NCI-H1417 (cell line): ENCODE measurements around the gene UBL4B.

Source experiments
- DNase-seq, 3 experiments: peaks; one replicate each; lab custom pipeline; 2025; lab: John Stamatoyannopoulos, UW

UBL4B gene

DNA sequence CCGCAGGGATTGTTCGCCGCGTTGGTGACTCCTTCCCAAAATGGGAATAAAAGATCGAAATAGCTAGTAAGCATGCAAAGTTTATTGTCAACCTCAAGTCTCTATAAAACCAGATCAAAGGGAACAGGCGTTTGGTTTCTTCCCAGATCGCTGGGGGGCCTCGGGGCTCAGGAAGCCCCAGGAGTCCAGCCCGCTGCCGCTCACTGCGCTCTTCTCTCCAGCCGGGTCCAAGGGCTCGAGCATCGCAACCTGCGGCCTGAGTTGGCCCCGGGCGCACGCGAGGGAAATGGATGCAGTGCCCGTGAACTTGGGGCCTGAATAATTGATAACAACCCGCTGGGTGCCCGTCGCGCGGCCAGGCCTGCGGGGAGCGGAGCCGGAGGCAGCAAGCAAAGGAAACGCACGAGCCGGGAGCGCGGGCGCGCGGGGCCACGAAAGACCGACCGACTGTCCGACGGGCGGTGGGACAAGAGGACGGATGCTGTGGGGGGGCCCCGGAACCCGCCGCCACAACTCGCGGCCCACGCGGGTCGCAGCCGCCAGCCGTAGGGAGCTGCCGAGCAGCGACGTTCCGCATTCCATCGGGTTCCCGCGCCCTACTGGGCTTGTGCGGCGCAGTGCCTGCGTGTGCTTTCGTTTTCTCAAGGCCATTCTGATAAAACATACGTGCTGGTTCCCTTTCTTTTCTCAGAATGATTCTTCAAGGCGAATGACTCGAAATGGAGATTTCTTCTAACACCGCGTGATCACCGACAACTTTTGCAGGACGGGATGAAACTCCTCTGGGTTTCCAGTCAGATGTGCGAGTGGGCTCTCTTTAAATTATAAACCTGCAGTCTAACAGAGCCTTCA is 27.8 kb upstream of the UBL4B start:
- DNase-seq = no peak

DNA sequence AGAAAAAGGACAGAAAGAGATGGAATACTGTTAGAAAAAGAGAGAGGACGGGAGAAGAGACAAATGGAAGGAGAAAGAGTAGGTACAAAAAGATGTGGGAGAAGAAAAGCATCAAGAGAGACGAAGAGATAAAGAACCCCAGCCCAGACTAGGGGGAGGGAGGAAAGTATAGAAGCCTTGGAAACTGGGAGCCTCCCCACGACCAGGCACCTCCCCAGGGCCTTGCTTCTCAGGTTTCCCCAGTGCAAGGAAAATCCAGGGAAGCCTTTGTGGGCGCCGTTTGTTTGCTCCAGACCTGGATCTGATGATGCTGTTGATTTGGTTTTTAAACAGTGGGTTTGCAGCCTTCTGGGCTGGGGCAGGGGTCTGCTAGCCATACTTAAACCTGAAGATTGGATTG is 26.6 kb upstream of the UBL4B start:
- DNase-seq = no peak

DNA sequence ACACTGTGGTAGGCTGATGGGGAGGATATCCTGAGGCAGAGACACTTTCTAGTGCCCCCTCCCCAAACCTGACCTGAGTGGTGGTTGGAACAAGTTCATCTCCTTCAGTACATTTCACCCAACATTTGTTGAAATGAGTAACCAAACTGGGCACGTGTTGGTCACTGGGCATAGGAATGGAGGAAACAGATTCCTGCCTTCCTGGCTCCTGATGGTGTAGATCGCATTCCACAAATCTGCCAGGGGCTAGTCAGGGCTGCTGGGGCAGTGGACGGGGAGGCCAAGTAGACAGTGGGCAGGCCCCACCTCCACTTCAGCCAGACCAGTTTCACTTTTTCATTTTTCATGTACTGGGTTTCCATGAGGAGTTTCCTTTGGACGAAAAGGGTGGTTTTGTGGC is 25.3 kb upstream of the UBL4B start:
- no peak for DNase-seq

DNA sequence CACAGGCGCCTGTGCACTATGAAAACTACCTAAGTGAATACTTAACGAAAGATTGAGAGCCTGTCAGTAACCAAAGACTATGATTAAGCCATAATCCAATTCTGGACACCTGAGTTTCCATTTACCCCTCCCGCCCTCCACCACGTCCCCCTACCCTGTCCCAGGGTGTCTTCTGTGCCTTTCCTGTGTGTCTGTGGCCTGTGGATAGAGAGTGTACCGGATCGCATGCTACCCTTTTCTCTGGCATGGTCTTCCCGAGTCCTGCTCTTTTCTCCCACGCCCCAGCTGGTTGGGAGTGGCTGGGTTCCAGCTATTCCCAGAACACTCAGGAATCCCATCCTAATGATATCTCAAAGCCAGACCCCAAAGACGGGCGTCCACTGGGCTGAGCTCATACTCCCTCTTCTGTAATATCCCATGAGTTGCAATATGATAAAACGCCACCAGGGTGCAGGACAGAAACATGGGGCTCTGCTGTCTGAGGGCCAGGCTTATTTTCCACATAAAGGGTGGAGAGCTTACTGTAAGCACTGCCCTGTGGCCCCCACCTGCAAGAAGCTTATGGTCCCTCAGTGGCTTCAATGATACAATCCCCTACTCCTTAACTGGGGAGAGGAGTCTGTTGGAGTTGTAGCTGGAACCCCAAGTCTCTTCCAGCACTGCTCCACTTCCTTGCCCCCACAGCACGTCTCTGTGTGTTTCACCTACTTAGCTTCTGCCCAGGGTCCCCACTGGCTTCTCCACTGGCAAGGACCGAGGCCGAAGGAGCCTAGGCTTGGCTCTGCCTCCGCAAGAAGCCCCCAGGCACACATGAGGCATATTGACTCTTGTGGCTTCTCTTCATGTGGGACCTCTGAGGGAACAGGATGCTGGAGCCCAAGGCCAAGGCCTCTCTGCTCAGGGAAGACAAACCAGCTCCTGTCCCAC is 24.2 kb upstream of the UBL4B start:
- DNase-seq = peak; percentile 53 to 78 (median 56)

DNA sequence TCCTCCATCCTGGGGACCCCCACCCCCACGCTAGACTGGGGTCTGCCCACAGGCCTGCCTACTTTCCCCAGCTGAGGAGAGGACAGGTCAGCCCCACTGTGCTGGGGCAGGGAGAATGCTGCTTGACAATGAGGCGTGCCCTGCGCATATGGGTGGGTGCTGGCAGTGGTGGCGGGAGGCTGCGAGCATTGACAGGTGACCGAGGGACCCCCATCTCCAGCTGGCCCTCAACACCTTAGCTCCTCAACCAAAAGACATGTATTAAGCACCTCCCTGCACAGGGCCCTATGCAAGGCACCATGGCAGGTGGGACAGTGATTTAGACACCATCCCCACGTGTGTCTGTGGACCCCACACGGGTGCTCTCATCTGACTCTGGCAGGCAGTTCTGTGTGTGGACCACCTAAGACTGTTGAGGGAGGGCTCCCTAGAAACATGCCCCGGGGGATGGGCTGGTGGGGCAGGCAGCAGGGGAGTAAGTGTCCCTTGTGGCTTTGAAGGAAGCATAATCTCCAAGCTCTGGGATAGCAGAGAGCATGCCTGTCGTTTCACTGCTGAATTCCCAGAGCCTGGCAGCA is 23.4 kb upstream of the UBL4B start:
- no peak for DNase-seq

DNA sequence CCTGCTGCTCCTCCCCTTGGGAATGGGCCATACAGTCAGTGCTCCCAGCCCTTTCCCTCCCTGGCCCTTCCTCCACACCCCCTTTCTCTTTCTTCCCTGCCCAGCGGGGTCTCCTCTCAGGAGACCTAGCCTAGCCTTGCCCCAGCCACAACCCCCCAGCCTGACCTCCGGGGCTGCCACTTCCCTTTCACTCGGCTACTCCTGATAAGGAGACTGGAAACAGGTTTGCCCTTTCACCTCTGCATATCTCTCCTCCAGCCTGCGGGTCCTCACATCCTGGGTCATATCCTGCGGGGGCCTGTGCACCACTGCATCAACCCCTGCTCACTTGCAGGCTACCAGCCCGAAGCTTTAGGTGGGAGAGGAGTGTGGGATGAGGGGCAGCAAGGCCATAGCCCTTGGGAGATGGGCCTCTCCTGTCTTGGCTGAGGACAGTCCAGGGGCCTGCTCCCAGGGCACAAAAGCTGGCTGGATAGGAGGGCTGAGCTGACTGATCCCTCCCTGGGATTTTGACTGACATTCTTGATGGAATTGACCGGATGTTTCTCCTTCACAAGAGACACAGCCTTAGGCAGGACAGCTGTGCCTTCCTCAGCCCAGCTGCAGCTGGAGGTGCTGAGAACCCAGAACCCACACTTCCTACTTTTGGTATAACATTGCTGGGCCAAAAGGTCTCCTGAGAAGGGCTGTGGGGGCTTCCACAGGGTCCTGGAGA is 22.5 kb upstream of the UBL4B start:
- no peak for DNase-seq

DNA sequence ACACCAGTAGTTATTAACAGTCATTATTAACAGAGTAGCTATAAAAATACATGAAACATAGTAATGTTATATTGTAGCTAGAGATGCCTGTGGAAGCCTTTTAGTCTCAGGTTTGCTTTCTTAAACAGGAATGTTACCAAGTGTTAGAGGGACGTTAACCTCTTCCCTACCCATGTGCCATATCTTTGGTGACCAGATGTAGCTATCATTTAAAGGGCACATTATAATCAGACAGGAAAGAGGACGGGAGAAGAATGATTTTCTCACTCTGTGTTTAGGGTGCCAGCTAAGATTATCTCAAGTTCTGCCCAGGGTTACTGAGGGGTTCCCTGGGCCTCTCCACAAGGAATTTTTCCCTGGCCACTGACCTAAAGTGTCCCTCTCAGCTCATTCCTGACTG is 20.9 kb upstream of the UBL4B start:
- DNase-seq = no peak

DNA sequence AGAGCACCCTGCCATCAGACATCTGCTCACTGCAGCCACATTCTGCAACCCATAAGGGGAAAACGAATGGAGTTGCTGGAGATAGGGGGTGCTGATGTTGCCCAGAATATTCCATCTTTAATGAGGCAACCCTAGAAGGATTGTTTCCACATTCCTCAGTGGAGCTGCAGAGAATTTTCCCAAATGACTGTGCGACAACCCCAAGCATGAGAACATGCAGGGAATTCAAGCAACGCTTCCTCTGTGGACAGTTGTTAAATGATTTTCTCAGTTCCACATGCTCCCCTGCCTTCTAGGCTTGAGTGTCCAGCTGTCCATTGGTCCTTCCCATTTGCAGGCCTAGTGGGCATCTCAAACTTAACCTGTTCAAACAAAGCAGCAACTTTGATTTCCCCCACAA is 20.5 kb upstream of the UBL4B start:
- DNase-seq = no peak

DNA sequence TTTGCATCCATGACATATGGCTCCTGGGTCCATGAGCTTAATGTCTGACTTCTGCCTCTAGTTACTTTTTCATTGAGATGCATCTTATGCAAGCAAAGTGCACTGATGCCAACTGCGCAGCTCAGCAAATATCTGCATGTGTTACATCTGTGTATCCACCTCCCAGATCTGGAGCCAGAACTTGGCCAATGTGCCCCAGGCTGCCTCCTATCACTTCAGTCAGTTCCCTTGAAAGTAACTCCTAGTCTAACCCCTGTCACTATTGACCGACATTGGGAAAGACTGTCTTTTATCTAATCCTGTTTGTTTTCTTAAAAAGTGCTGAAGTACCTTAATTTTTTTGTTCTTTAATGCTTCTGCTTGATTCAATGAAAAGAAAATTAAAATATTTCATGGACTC is 19.3 kb upstream of the UBL4B start:
- DNase-seq = no peak

DNA sequence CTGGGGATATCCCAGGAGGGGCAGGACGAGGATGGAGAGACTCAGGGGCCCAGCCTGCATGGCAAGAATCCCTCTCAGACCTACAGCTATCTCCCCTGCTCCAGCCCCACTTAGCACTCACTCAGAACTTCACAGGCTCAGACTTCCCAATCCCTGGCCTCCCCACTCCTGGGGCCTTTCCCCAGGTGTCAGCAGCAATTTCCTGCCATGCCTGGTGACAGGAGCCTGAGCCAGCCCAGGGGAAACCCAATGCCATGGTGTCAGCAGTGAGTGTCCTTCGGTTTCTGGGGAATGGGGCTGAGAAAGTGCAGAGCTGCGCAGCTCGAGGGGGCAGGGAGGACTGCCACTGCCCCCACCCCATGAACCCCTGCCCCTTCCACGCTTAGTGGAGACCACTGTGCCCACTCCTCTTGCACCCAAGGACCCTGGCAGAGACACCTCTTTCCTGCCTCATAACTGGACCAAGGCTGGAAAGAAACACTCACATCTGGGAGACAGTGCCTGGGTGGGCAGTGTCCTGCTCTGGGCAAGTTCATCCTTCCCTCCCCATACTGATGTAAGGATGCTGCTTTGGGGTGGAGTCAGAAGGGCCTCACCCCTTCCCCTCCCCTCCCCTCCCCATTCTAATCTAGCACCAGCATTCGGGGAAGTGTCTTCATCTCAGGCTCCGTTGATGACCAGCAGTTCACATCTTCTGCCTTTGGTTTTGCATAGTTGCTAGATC is 17.1 kb upstream of the UBL4B start:
- DNase-seq = no peak

DNA sequence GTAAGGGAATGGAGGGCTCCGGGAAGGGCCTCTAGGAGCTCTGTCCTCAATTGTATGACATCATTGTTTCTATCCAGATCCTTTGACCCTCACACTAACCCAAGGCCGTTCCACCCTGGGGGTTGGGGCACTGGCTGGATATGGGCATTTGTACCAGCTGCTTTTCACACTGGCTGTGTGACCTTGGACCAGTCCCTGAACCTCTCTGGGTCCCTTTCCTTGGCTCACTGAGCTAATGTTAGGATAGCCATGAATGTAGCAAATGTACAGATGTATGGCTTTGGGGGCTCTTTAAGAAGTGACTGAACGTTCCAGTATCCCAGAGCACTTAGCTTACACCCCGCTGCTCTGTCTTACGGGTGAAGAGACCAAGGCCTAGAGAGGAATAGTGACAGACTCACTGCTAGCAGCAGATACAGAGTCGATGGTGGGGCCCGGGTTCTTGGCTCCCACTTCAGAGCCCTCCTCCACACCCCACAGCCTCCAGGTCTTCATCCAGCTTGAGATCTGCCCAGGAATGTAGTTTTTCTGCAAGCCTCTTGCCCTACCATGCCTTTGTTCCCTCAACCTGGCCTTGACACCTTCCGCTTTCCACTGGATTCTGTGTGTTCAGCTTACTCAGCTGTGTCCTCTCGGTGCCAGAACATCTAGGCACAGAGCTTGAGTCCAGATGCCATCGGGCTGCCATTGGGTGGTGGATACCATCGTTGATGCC is 14.6 kb upstream of the UBL4B start:
- DNase-seq = no peak

DNA sequence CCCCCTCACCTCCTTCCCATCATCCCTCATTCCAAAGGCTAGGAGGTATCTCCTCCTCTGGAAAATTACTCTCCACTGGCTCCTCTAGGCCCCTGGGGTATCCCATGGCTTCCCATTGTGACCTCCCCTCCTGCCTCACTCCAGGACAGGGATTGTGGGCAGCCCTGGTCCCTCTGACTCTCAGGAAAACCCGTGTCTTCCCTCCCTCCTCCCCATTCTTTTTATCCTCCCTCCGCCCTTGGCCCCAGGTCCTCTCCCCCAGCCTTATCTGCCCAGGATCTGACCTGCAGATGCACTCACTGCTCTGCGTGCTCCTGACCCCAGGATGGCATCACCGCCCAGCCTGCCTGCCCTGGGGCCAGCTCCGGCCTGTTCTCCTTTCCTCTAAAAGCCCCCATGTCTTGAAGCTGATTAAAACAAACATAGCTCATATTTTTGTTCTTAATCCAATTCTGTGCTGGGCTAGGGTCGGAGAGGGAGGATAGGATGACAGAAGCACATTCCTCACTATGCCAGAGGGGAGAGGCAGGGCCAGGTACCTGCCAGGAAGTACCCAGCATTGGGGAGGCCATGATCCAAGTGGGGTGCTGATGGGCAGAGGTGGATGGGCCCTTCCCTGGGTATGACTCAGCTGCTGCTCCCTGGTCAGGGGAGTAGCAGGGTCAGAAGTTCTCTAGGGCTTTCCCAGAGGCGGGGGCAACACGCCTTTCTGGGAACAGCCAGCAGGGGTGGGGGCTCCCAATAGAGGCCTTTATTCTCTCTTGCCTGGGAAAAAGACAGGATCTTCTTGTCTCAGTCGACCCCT is 13.8 kb upstream of the UBL4B start:
- DNase-seq = no peak

DNA sequence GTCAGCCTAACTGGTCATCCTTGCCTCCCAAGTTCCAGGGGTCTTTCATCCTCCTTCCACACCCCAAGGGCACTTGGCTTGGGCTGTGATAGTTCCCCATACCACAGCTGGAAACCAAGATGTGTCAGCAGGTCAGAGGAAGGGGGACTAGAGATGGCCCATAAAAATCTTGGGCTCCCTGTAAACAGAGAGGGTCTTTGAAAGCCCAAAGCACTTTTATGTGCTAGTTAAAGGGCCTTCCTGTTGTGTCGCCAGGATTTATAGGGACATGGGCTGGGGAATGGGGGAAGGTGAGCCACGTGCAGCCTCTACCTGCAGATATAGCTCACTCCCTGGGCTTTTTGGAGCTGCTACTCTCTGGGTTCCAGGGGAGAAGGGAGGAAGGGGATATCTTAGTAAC is 11.9 kb upstream of the UBL4B start:
- DNase-seq = no peak

DNA sequence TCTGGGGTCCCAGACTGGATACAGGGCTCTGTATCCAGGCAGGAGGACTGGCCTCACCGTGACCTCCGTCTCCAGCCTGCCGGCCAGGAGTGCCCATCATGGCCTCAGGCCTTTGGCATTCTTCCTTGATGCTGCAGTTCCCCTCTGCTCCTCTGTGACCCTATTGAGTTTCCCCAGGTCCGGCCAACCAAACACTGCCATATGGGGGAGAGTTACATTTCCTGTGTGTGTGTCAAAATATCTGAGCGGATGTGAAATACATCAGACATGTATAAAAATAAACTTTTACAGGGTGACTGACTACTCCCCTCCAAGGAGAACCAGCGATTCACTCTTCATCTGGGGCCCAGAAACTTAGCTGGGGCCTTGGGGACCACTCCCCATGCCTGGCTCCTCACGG is 10.2 kb upstream of the UBL4B start:
- no peak for DNase-seq

DNA sequence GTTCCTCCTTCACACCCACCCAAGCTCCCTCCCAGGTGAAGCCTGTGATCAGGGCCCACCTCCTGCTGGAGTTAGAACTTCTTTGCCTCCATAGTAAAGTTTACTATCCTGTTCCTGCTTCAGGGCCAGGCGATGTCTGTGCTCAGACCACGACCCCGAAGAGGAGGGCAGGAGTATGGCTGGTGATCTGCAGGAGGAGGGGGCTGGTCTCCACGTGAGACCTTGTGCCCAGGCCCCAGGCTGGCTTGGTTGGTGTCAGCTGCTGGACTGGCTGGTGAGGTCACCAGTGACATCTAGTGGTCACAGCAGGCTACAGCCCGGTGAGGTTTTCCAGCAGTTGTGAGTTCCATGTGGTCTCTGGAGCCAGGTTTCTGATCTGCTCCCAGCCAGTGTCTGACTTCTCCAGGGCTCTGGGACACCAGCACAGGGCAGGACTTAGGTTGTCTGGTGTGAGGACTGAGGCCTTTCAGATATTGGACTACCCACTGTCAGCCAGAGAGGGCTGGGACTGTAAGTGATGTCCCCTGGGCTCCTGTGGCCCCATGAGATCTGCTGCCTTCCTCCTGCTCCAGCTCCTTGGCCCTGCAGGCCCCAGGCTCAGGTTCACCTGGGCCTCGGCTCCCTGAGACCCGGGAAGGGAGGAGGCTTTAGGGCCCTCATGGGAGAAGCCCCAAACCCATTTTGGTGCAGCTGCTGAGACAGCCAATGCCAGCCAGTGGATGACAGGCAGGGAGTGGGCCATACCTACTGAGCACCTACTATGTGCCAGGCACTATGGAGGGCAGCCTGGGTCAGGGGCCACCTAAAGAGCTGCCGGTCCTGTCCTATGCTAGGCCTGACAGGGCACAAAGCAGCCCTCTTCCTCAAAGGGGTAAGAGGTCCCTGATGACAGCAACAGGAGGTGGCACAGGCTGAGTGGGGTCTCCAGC is 6.0 kb upstream of the UBL4B start:
- peak; percentile 52 to 80 (median 62) for DNase-seq

DNA sequence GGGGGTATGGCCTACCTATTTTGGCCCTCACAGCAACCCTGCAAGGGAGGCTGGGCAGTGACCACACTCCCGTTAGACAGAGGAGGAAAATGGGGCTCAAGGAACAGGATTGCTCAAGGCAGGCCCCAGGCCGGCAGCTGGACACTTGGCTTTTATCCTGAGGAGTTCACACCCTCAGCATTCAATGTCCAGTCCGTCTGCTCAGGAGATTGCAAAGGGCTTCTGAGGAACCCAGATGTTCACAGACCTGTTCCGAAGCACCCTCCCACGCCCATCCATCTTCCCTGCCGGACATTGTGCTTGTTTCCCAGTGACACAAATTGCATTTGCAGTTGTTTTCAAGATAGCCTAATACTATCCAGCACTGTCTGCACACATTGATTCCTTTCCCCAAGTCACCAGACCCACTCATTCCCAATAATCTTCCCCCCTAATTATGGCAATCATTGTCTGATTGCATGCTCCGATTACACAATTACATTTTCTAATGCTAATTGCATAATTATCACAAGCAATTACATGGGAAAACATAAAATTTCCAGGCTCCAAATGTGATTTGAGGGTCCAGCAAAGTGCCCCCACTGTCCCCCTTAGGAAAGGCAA is 4.3 kb upstream of the UBL4B start:
- DNase-seq = peak in 2 of 3 experiments; percentile 18 to 46

DNA sequence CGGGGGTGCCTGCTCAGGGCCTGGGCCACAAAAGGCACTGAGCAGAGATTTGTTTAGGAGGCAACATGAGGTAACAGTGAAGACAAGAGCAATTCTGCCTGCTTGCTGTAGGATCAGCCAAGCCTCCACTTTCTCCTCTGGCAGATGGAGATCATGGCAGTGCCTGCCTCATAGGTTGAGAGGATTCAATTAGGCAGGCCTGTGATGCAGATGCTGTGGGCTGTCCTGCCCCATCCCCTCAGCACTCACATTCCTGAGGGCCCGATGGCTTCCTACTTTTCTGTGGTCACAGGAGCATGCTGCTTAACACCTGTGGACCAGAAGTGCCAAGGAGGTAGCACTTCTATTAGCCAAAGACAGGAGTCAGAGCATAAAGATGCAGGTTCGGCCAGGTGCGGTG is 1.2 kb upstream of the UBL4B start:
- no peak for DNase-seq

DNA sequence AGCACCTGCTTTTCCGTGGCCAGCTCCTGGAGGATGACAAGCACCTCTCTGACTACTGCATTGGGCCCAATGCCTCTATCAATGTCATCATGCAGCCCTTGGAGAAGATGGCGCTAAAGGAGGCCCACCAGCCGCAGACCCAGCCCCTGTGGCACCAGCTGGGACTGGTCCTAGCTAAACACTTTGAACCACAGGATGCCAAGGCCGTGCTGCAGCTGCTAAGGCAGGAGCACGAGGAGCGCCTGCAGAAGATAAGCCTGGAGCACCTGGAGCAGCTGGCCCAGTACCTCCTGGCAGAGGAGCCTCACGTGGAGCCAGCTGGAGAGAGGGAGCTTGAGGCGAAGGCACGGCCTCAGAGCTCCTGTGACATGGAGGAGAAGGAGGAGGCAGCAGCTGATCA is 413 bp downstream of the UBL4B start:
- DNase-seq = peak in 2 of 3 experiments; percentile 36 to 75
